Esophagus muscularis mucosa (tissue), 4 donors: ENCODE data around the gene MARCHF9. TPM values are rescaled to one million over a fixed set of nuclear protein-coding genes. Genes with fewer than 3 reads are reported as not detected.

Source experiments
- DNase-seq: peaks from one replicate; pipeline ENCODE4 v3.0.0-alpha.2; 2017; ENCODE audit errors: extremely low spot score
- H3K27ac ChIP-seq, 4 donors: fragments of 200-600 bp; sonication (generic); replicated peaks in 1 of 4; 1 replicate in 3 of 4; 2 replicates in 1 of 4; pipeline ENCODE4 v1.5.1; 2016 to 2019; ENCODE audit warnings: mild to moderate bottlenecking in 1 of 4
- H3K27me3 ChIP-seq, 4 donors: fragments of 200-600 bp; sonication (generic); one replicate each; pipeline versions ENCODE4 v1.5.1 to v1.6.0; 2016 to 2019
- H3K36me3 ChIP-seq, 4 donors: fragments of 200-600 bp; sonication (generic); one replicate each; pipeline ENCODE4 v1.5.1; 2016 to 2019
- H3K4me1 ChIP-seq, 4 donors: fragments of 200-600 bp; sonication (generic); one replicate each; pipeline ENCODE4 v1.5.1; 2016 to 2019
- H3K4me3 ChIP-seq, 4 donors: fragments of 200-600 bp; sonication (generic); 1 replicate in 2 of 4; 2 replicates in 2 of 4; pipeline ENCODE4 v1.5.1; 2016 to 2019; ENCODE audit warnings: mild to moderate bottlenecking in 4 of 4, moderate library complexity in 1 of 4
- H3K9me3 ChIP-seq, 4 donors: fragments of 200-600 bp; sonication (generic); 1 replicate in 3 of 4; 2 replicates in 1 of 4; pipeline ENCODE4 v1.5.1; 2016 to 2019
- EP300 ChIP-seq: sonication (generic); formaldehyde crosslinking; IDR thresholded peaks from one replicate; pipeline ENCODE4 v1.6.1; 2017; ENCODE audit warnings: antibody characterized with exemption
- POLR2A ChIP-seq: fragments of 450-650 bp; IDR thresholded peaks from one replicate; pipeline ENCODE4 v1.6.1; 2017; ENCODE audit warnings: antibody characterized with exemption, moderate library complexity, mild to moderate bottlenecking, low read depth
- POLR2AphosphoS5 ChIP-seq, 2 donors: sonication (generic); formaldehyde crosslinking; IDR thresholded peaks; one replicate each; pipeline ENCODE4 v1.6.1; 2017; ENCODE audit warnings: antibody characterized with exemption in 2 of 2
- WGBS: methylation state at CpG from one replicate; pipeline ENCODE4 v1.1.5; 2018; 5-methylcytosine and 5-hydroxymethylcytosine counted together
- intact Hi-C: fragments of 100-400 bp; cut with DNase I; formaldehyde crosslinking; loops from one replicate; pipeline ENCODE4 v1.15.1; 2023
- total RNA-seq, 4 donors: library from RNA; depleted of rRNA; stranded (reverse); fragments of >200 nt; gene quantifications; one replicate each; pipeline versions ENCODE4 v1.1.0 to v1.2.1, GENCODE V29; 2016
- TF ChIP-seq, protein P1 (sequence below), 3 experiments: fragments of 200-600 bp in 2 of 3; fragments of 450-650 bp in 1 of 3; sonication (generic) in 2 of 3; IDR thresholded peaks; one replicate each; pipeline ENCODE4 v1.5.1; 2017 to 2019; ENCODE audit warnings: antibody characterized with exemption in 3 of 3, mild to moderate bottlenecking in 2 of 3, moderate library complexity in 1 of 3

Gene MARCHF9
- total RNA-seq, 4 donors from 2014 or later, result 5.6 to 16.9 (median 10.7) TPM

DNA sequence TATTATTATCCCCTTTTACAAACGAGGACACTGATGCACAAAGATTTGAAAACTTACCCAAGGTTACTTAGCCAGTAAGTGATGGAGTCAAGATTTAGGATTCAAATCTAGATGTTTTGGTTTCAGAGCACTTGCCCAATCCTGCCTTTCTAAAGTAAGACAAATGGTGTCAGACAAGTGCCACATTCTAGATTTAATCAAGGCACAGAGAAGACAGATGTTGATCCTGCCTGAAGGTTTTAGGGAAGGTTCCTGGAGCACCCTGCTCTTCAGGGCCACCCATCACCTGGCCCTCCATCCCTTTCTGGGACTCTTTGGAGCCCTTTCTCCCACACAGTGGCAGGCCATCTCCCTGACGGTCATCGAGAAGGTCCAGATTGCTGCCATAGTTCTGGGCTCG lies 2.9 kb downstream of the MARCHF9 start:
- H3K27ac ChIP-seq, result no peak overlapping the region
- peaks cover 0 to 27% (median 16%) of the 10 kb centered on the region in 4 donors for H3K36me3 ChIP-seq
- no peaks in the 10 kb centered on the region for H3K9me3 ChIP-seq
- DNase-seq, result no peak
- H3K27me3 ChIP-seq, result peaks cover 0 to 18% (median 7%) of the 10 kb centered on the region in 4 donors
- intact Hi-C loops, result no loop called here
- TF ChIP-seq, protein P1, sequence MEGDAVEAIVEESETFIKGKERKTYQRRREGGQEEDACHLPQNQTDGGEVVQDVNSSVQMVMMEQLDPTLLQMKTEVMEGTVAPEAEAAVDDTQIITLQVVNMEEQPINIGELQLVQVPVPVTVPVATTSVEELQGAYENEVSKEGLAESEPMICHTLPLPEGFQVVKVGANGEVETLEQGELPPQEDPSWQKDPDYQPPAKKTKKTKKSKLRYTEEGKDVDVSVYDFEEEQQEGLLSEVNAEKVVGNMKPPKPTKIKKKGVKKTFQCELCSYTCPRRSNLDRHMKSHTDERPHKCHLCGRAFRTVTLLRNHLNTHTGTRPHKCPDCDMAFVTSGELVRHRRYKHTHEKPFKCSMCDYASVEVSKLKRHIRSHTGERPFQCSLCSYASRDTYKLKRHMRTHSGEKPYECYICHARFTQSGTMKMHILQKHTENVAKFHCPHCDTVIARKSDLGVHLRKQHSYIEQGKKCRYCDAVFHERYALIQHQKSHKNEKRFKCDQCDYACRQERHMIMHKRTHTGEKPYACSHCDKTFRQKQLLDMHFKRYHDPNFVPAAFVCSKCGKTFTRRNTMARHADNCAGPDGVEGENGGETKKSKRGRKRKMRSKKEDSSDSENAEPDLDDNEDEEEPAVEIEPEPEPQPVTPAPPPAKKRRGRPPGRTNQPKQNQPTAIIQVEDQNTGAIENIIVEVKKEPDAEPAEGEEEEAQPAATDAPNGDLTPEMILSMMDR (IDR thresholded peaks at IDR 0.05), result no peak
- no peak for TF ChIP-seq EP300
- TF ChIP-seq POLR2A, result no peak
- TF ChIP-seq POLR2AphosphoS5 (IDR thresholded peaks at IDR 0.05), result no peak
- H3K4me1 ChIP-seq, result peaks cover 16 to 41% (median 28%) of the 10 kb centered on the region in 4 donors
- H3K4me3 ChIP-seq, result no peak overlapping the region
- WGBS, result 96% methylated on average over 4 of the region's 4 CpGs

DNA sequence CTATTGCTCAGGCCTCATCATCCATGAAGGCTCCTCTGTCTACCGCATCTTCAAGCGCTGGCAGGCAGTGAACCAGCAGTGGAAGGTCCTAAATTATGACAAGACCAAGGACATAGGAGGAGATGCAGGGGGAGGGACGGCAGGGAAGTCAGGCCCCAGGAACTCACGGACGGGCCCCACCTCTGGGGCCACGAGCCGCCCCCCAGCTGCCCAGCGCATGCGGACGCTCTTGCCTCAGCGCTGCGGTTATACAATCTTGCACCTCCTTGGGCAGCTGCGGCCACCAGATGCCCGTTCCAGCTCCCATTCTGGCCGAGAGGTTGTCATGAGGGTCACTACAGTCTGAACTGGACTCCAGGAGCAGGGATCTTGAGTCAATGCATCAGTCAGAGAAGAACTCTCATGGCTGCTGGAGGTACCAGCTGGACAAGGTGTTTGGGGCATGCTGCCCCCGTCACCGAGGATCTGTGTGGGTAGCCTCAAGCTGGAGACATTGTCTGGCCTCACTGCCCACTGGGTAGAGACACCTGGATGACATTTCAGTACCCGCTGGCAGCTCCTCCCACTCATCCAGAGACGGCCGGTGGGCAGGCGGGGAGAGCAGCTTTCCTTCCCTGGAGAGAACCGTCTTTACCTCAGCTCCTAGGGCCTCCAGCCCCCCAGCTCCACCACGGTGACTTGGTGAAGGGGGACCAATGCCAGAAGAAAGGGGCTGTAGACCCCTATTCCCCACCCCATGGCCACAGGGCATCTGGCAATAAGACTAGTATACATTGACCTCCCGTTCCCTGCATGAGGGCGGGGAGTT lies 3.9 kb downstream of the MARCHF9 start:
- no peaks in the 10 kb centered on the region for H3K9me3 ChIP-seq
- H3K4me3 ChIP-seq, result no peak overlapping the region
- no peak overlapping the region for H3K27ac ChIP-seq
- H3K27me3 ChIP-seq, result peaks cover 0 to 28% (median 13%) of the 10 kb centered on the region in 4 donors
- no peak for DNase-seq
- intact Hi-C loops, result no loop called here
- H3K4me1 ChIP-seq, result peaks cover 16 to 33% (median 24%) of the 10 kb centered on the region in 4 donors
- WGBS, result 92% methylated on average over 18 of the region's 25 CpGs
- TF ChIP-seq POLR2A, result no peak
- H3K36me3 ChIP-seq, result peaks cover 0 to 27% (median 16%) of the 10 kb centered on the region in 4 donors

DNA sequence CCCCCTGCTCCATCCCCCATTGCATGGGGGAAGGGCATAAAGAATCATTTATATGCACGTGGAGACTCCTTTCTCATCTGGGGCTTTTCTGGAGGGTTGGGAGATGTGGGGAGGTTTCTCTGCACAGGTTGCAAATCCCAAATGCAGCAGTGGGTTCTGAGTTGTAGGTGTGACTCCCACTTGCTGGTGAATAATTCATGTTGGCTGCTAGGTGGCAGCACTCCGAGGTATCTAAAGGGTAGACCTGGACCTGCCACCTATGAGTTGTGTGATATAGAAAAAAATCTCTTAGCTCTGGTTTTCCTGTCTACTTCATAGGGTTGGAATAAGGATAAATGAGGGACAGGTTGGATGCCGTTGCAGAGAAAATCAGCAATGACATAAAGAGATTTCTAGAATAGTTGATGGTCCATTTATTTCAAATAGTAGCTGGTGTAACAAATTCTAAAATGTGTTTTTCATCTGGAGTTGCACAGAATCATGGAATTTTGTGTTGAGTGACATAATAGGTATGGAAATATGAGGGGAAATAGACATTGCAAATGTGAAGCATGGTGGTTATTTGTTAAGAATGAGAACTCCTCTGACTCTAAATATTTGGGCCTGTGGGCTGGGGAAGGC lies 4.6 kb downstream of the MARCHF9 start:
- intact Hi-C loops, result no loop called here
- Histone ChIP-seq H3K27ac (no peak overlapping the region), H3K4me1 (peaks cover 9 to 32% (median 21%) of the 10 kb centered on the region in 4 donors), H3K4me3 (no peak overlapping the region), H3K9me3 (no peaks in the 10 kb centered on the region), H3K27me3 (peaks cover 0 to 35% (median 20%) of the 10 kb centered on the region in 4 donors), H3K36me3 (peaks cover 0 to 27% (median 16%) of the 10 kb centered on the region in 4 donors)
- TF ChIP-seq, protein P1 (IDR thresholded peaks at IDR 0.05), result peak in 1 of 3 experiments; percentile 36
- no peak for TF ChIP-seq EP300
- WGBS, result 45% methylated on average over 3 of the region's 3 CpGs
- no peak for DNase-seq

DNA sequence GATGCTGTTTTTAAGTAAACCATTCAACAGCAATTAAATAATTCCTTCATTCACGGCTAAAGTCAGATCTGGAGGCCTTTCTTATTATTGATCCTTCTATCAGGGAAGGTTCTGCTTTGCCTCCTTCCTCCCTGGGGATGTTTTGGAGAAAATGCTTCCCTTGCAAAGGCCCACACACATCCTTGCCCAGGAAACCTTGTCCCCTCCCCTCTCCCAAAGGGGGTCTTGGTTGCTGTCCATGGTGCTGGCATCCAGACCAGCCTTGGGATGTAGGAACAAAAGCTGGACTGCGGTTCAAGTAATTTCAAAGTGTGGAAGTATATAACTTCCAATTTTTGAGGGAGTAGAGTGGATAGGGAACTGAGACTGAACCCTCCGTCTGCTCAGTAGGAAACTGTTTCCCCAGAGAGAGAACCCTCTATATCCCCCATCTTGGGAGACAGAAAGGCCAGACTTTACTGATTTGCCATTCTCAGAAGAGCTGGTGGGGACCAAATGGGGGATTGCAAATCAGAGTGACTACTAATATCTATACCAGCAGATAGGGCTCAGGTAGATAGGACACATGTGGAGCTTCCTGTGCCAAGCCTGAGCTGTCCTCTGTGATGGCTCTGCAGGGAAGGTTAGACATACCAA lies 5.6 kb downstream of the MARCHF9 start:
- peaks cover 16 to 32% (median 26%) of the 10 kb centered on the region in 4 donors for H3K4me1 ChIP-seq
- H3K9me3 ChIP-seq, result no peaks in the 10 kb centered on the region
- intact Hi-C loops, result no loop called here
- TF ChIP-seq POLR2AphosphoS5 (IDR thresholded peaks at IDR 0.05) (no peak), POLR2A (no peak)
- no peak overlapping the region for H3K27ac ChIP-seq
- WGBS, result 93% methylated on average over 3 of the region's 3 CpGs
- no peak for DNase-seq
- peaks cover 0 to 27% (median 16%) of the 10 kb centered on the region in 4 donors for H3K36me3 ChIP-seq
- H3K27me3 ChIP-seq, result peaks cover 0 to 45% (median 30%) of the 10 kb centered on the region in 4 donors
- no peak overlapping the region for H3K4me3 ChIP-seq

DNA sequence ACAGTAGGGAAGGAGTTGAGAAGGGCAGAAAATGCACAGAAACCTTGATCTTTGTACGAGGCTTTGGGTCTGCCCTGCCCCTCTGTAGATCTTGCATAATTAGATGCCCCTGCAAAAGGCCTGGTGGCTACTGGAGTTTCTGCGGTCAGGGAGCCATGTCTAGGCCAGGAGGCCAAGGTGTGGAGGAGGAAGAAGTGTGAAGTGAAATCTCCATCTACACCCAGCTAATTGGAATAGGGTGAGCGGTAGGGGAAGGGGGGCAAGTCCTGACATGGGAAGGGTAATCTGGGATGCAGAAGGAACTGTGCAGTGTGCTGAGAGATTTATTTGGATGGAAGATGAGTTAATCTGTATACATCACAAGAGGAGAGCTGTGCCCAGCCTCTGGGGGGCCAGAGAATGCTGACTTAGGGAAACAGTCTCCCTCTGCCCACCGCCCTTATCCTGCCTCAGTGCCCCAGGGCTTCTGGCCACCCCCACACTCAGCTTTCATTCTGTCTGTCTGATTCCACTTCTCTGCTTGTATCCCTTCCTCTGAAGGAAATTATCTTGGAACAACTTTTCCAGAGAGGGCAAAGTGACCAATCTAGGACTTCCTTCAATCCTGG lies 6.6 kb downstream of the MARCHF9 start:
- Histone ChIP-seq H3K9me3 (no peaks in the 10 kb centered on the region), H3K36me3 (peaks cover 0 to 27% (median 16%) of the 10 kb centered on the region in 4 donors), H3K4me3 (no peak overlapping the region), H3K27ac (no peak overlapping the region), H3K27me3 (peaks cover 0 to 55% (median 36%) of the 10 kb centered on the region in 4 donors), H3K4me1 (peaks cover 21 to 33% (median 28%) of the 10 kb centered on the region in 4 donors)
- no peak for TF ChIP-seq POLR2A
- no peak for TF ChIP-seq EP300
- TF ChIP-seq POLR2AphosphoS5 (IDR thresholded peaks at IDR 0.05), result no peak
- TF ChIP-seq, protein P1 (IDR thresholded peaks at IDR 0.05), result no peak
- WGBS, result 86% methylated on average over 4 of the region's 4 CpGs
- intact Hi-C loops, result no loop called here
- DNase-seq, result no peak
